DND-41 (cell line): Measurements from ENCODE around the gene RS1.

Experiments used
- CTCF ChIP-seq: IDR thresholded peaks from 2 replicates; pipeline ENCODE4 v1.5.1; 2012; ENCODE audit warnings: borderline replicate concordance, low read length, moderate library complexity, mild to moderate bottlenecking; ENCODE audit not compliant: poor library complexity, severe bottlenecking; ENCODE audit errors: extremely low read depth
- EZH2 ChIP-seq: IDR thresholded peaks from 3 replicates; pipeline ENCODE4 v1.6.1; 2012; ENCODE audit warnings: borderline replicate concordance, low read depth, mild to moderate bottlenecking, moderate library complexity, low read length, inconsistent platforms; ENCODE audit not compliant: severe bottlenecking

- TF ChIP-seq CTCF (no peak), EZH2 (no peak)
These were observed 2.5 kb upstream of the RS1 start for GRCh38 chrX:18674417-18674787.
